HepG2 (cell line): ENCODE data around the gene SLC25A11. TPM values are rescaled to one million over a fixed set of nuclear protein-coding genes. Genes with fewer than 3 reads are reported as not detected.
A peak's percentile ranks its signal among the peaks of the same experiment; 100 is the strongest.

Source experiments
- FOXA3 ChIP-seq: IDR thresholded peaks from 2 replicates; pipeline ENCODE4 v1.6.1; 2016; ENCODE audit warnings: missing genetic modification reagents, missing compliant biosample characterization
- HOXD1 ChIP-seq: sonication (generic); formaldehyde crosslinking; IDR thresholded peaks from 2 replicates; pipeline ENCODE4 v1.5.0; 2020; ENCODE audit warnings: missing genetic modification reagents
- KDM4B ChIP-seq: sonication (generic); formaldehyde crosslinking; IDR thresholded peaks from 2 replicates; pipeline ENCODE4 v1.4.0; 2020; ENCODE audit warnings: missing genetic modification reagents
- KLF16 ChIP-seq, 2 experiments: sonication (generic) in 1 of 2; formaldehyde crosslinking in 1 of 2; IDR thresholded peaks; 2 replicates each; pipeline versions ENCODE4 v1.6.1 to v1.8.0; 2016 to 2023; ENCODE audit warnings: missing genetic modification reagents in 2 of 2, missing compliant biosample characterization in 1 of 2
- MIER2 ChIP-seq: IDR thresholded peaks from 2 replicates; pipeline ENCODE4 v1.6.1; 2016; ENCODE audit warnings: missing biosample characterization, missing genetic modification reagents
- MTF2 ChIP-seq: sonication (generic); formaldehyde crosslinking; IDR thresholded peaks from 2 replicates; pipeline ENCODE4 v1.5.0; 2020; ENCODE audit warnings: missing genetic modification reagents, borderline replicate concordance
- NBN ChIP-seq: fragments of 450-650 bp; conservative IDR thresholded peaks from 2 replicates; pipeline ENCODE4 v1.6.1; 2017
- PAF1 ChIP-seq: IDR thresholded peaks from 2 replicates; pipeline ENCODE4 v1.6.1; 2016; ENCODE audit warnings: missing genetic modification reagents, missing compliant biosample characterization
- POLR2AphosphoS2 ChIP-seq: IDR thresholded peaks from 2 replicates; pipeline ENCODE4 v1.6.1; 2011; ENCODE audit warnings: low read depth, low read length, improper control_type of control experiment
- RAD51 ChIP-seq: fragments of 450-650 bp; IDR thresholded peaks from 2 replicates; pipeline ENCODE4 v1.6.1; 2016; ENCODE audit warnings: borderline replicate concordance
- RXRA ChIP-seq: sonication (generic); formaldehyde crosslinking; IDR thresholded peaks from 2 replicates; pipeline ENCODE4 v1.5.1; 2020; ENCODE audit warnings: missing genetic modification reagents
- RXRB ChIP-seq: IDR thresholded peaks from 2 replicates; pipeline ENCODE4 v1.6.1; 2016; ENCODE audit warnings: borderline replicate concordance, missing genetic modification reagents, missing compliant biosample characterization
- SIX4 ChIP-seq: sonication (generic); formaldehyde crosslinking; IDR thresholded peaks from 2 replicates; pipeline ENCODE4 v1.4.0; 2020; ENCODE audit warnings: missing genetic modification reagents
- SOX6 ChIP-seq, 2 experiments: fragments of 450-650 bp in 1 of 2; sonication (generic) in 1 of 2; formaldehyde crosslinking in 1 of 2; IDR thresholded peaks; 2 replicates each; pipeline versions ENCODE4 v1.4.0 to v1.6.1; 2017 to 2020; ENCODE audit warnings: antibody characterized with exemption in 1 of 2, mild to moderate bottlenecking in 1 of 2, missing genetic modification reagents in 1 of 2
- TBX2 ChIP-seq: sonication (generic); formaldehyde crosslinking; IDR thresholded peaks from 2 replicates; pipeline ENCODE4 v1.5.0; 2020; ENCODE audit warnings: missing genetic modification reagents, mild to moderate bottlenecking, borderline replicate concordance
- TEAD3 ChIP-seq: optimal IDR thresholded peaks from 2 replicates; pipeline ENCODE3; 2016; ENCODE audit warnings: borderline replicate concordance
- TOPORS ChIP-seq: sonication (generic); formaldehyde crosslinking; IDR thresholded peaks from 2 replicates; pipeline ENCODE4 v1.8.0; 2023; ENCODE audit warnings: mild to moderate bottlenecking, missing genetic modification reagents
- TP53 ChIP-seq: sonication (generic); formaldehyde crosslinking; conservative IDR thresholded peaks from 2 replicates; pipeline ENCODE4 v1.4.0; 2020; ENCODE audit warnings: missing genetic modification reagents
- XBP1 ChIP-seq: sonication (generic); formaldehyde crosslinking; IDR thresholded peaks from 2 replicates; pipeline ENCODE4 v1.5.0; 2020; ENCODE audit warnings: missing genetic modification reagents
- ZFP37 ChIP-seq: sonication (generic); formaldehyde crosslinking; IDR thresholded peaks from 2 replicates; pipeline ENCODE4 v1.4.0; 2020; ENCODE audit warnings: missing genetic modification reagents, borderline replicate concordance
- ZMYM2 ChIP-seq: sonication (generic); formaldehyde crosslinking; IDR thresholded peaks from 2 replicates; pipeline ENCODE4 v1.8.0; 2022; ENCODE audit warnings: mild to moderate bottlenecking, missing genetic modification reagents
- ZMYM3 ChIP-seq: sonication (generic); formaldehyde crosslinking; IDR thresholded peaks from 2 replicates; pipeline ENCODE4 v1.5.1; 2020; ENCODE audit warnings: mild to moderate bottlenecking, missing genetic modification reagents
- ZNF343 ChIP-seq: sonication (generic); formaldehyde crosslinking; IDR thresholded peaks from 2 replicates; pipeline ENCODE4 v1.4.0; 2020; ENCODE audit warnings: mild to moderate bottlenecking, missing genetic modification reagents
- ZNF501 ChIP-seq: sonication (generic); formaldehyde crosslinking; IDR thresholded peaks from 2 replicates; pipeline ENCODE4 v1.5.1; 2020; ENCODE audit warnings: mild to moderate bottlenecking, moderate library complexity, missing genetic modification reagents
- ZNF670 ChIP-seq: sonication (generic); formaldehyde crosslinking; IDR thresholded peaks from 2 replicates; pipeline ENCODE4 v1.8.0; 2022; ENCODE audit warnings: mild to moderate bottlenecking, missing genetic modification reagents, borderline replicate concordance
- ZSCAN29 ChIP-seq: sonication (generic); formaldehyde crosslinking; conservative IDR thresholded peaks from 2 replicates; pipeline ENCODE4 v1.4.0; 2020; ENCODE audit warnings: mild to moderate bottlenecking, missing genetic modification reagents
- ZSCAN31 ChIP-seq: sonication (generic); formaldehyde crosslinking; IDR thresholded peaks from 2 replicates; pipeline ENCODE4 v1.5.0; 2020; ENCODE audit warnings: low read depth, mild to moderate bottlenecking, missing genetic modification reagents
- polyA plus RNA-seq, 8 experiments: library from polyadenylated mRNA; depleted of rRNA in 3 of 8; stranded (reverse) in 7 of 8; unstranded in 1 of 8; fragments of >200 nt; fragmentation: Illumina TruSeq in 4 of 8; extraction: Trizol in 4 of 8; gene quantifications; 2 replicates each; pipeline versions ENCODE4 v1.2.1 to v1.2.3, GENCODE V29; 2011 to 2016; ENCODE audit warnings: low read depth in 4 of 8, missing spikeins in 1 of 8, mixed read lengths in 1 of 8; ENCODE audit not compliant: insufficient read depth in 1 of 8
- total RNA-seq, 5 experiments: library from RNA; depleted of rRNA; stranded (reverse); fragments of >200 nt; fragmentation: Illumina TruSeq; extraction: Trizol; gene quantifications; 2 replicates each; pipeline ENCODE4 v1.2.3, GENCODE V29; 2016; ENCODE audit warnings: low read depth in 1 of 5
- TF ChIP-seq, protein P1 (sequence below): sonication (generic); formaldehyde crosslinking; IDR thresholded peaks from 2 replicates; pipeline ENCODE4 v1.4.0; 2020; ENCODE audit warnings: mild to moderate bottlenecking, low read depth, missing genetic modification reagents
- TF ChIP-seq, protein P2 (sequence below): sonication (generic); formaldehyde crosslinking; IDR thresholded peaks from 2 replicates; pipeline ENCODE4 v1.4.0; 2020; ENCODE audit warnings: missing genetic modification reagents, low read depth, mild to moderate bottlenecking, borderline replicate concordance
- TF ChIP-seq, protein P3 (sequence below): sonication (generic); formaldehyde crosslinking; IDR thresholded peaks from 2 replicates; pipeline ENCODE4 v1.9.0; 2021; ENCODE audit warnings: missing genetic modification reagents, mild to moderate bottlenecking, borderline replicate concordance
- TF ChIP-seq, protein P4 (sequence below): IDR thresholded peaks from 2 replicates; pipeline ENCODE4 v1.6.1; 2016

The SLC25A11 gene
- total and polyA plus RNA-seq, 2 of the 13 experiments (the other 11 are each of a cell fraction or from before 2014, with no cell fraction given) = 35.4 to 47.2 TPM

DNA sequence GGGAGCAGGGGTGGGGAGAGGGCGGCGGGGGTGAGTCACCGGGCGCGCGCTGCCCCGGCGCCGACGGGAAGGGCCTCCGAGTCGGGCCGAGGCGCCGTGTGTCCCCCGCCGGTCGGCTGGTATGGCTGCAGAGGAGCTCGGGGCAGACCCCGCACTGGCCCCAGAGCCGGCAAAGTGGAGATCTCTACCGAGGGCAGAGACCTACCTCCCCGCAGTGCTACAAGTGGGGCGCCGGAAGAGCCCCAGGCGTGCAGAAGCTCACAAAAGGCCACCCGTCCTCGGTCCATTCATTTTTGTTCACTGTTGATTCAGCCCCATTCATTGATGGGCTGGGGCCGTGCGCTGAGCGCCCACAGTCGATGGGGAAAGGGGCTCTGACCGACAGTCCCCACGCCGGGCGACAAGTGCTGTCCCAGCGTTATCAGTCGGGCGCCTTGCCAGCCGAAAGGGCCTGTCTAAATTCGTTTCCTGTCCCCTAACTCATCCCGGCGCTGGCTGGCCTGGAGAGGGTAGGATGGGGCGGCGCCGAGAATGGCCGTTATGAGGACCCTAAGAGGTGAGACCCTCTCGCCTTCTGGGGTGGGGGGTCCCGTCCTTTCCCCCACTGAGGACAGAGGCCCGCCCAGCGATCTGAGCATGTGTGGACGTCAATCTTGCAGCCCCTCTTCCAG is 10.4 kb upstream of the SLC25A11 start (continued):
- TF ChIP-seq NBN = no peak
- no peak for TF ChIP-seq ZNF501 (CRISPR knock-in tag)
- TF ChIP-seq SOX6 (IDR thresholded peaks at IDR 0.05) = no peak
- peak; percentile 54 for TF ChIP-seq SOX6 (CRISPR knock-in tag; IDR thresholded peaks at IDR 0.05)
- no peak for TF ChIP-seq ZMYM2 (CRISPR knock-in tag)
- no peak for TF ChIP-seq TP53 (CRISPR knock-in tag)
- no peak for TF ChIP-seq TEAD3 (CRISPR knock-in tag)
- no peak for TF ChIP-seq ZNF343 (CRISPR knock-in tag)
- no peak for TF ChIP-seq TOPORS
- TF ChIP-seq, protein P1, sequence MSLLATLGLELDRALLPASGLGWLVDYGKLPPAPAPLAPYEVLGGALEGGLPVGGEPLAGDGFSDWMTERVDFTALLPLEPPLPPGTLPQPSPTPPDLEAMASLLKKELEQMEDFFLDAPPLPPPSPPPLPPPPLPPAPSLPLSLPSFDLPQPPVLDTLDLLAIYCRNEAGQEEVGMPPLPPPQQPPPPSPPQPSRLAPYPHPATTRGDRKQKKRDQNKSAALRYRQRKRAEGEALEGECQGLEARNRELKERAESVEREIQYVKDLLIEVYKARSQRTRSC (CRISPR knock-in tag) = no peak
- no peak; the same call in 1 of the 2 replicates for TF ChIP-seq FOXA3 (CRISPR knock-in tag)
- TF ChIP-seq RXRA = 0 out of 2 replicates have a peak, but pooled peaks have one; percentile 7
- TF ChIP-seq XBP1 (CRISPR knock-in tag) = no peak
- TF ChIP-seq, protein P2, sequence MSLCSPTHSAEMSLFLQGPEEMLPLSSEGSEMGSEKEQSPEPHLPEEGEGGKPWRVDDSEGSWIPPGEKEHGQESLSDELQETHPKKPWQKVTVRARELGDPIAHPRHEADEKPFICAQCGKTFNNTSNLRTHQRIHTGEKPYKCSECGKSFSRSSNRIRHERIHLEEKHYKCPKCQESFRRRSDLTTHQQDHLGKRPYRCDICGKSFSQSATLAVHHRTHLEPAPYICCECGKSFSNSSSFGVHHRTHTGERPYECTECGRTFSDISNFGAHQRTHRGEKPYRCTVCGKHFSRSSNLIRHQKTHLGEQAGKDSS (CRISPR knock-in tag) = no peak
- no peak for TF ChIP-seq KLF16 (CRISPR knock-in tag; IDR thresholded peaks at IDR 0.05)
- TF ChIP-seq ZSCAN29 (CRISPR knock-in tag) = no peak
- TF ChIP-seq RAD51 = no peak
- no peak for TF ChIP-seq MIER2 (CRISPR knock-in tag)
- TF ChIP-seq, protein P3, sequence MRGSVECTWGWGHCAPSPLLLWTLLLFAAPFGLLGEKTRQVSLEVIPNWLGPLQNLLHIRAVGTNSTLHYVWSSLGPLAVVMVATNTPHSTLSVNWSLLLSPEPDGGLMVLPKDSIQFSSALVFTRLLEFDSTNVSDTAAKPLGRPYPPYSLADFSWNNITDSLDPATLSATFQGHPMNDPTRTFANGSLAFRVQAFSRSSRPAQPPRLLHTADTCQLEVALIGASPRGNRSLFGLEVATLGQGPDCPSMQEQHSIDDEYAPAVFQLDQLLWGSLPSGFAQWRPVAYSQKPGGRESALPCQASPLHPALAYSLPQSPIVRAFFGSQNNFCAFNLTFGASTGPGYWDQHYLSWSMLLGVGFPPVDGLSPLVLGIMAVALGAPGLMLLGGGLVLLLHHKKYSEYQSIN (CRISPR knock-in tag) = no peak
- TF ChIP-seq HOXD1 (CRISPR knock-in tag) = 0 out of 2 replicates have a peak, but pooled peaks have one; percentile 17
- peak; percentile 73; the same call in 1 of the 2 replicates for TF ChIP-seq MTF2 (CRISPR knock-in tag)
- TF ChIP-seq TBX2 (CRISPR knock-in tag) = peak; percentile 0; the same call in 1 of the 2 replicates
- TF ChIP-seq SIX4 (CRISPR knock-in tag) = no peak
- no peak for TF ChIP-seq PAF1 (CRISPR knock-in tag)
- no peak for TF ChIP-seq ZFP37 (CRISPR knock-in tag)
- no peak for TF ChIP-seq KDM4B (CRISPR knock-in tag)
- TF ChIP-seq, protein P4, sequence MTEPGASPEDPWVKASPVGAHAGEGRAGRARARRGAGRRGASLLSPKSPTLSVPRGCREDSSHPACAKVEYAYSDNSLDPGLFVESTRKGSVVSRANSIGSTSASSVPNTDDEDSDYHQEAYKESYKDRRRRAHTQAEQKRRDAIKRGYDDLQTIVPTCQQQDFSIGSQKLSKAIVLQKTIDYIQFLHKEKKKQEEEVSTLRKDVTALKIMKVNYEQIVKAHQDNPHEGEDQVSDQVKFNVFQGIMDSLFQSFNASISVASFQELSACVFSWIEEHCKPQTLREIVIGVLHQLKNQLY (CRISPR knock-in tag) = 0 out of 2 replicates have a peak, but pooled peaks have one; percentile 1
- no peak for TF ChIP-seq POLR2AphosphoS2
- TF ChIP-seq ZMYM3 (CRISPR knock-in tag) = no peak
- TF ChIP-seq ZNF670 = no peak
- TF ChIP-seq RXRB (CRISPR knock-in tag) = no peak
- TF ChIP-seq ZSCAN31 (CRISPR knock-in tag) = peak; percentile 41; the same call in 1 of the 2 replicates
